ENCODE data around the gene PEX11B. TPM values are rescaled to one million over a fixed set of nuclear protein-coding genes. Genes with fewer than 3 reads are reported as not detected.

The PEX11B gene
- total RNA-seq, result 10 to 100 TPM; 28.2 to 31.1 TPM

GRCh38 chr1:145918144-145918991 lies at the start of gene PEX11B:
Gene PEX11B (minus strand): TSS chr1:145918717. CDS start chr1:145918688, 29 bp downstream.
- Histone ChIP-seq H3K27ac (peak within 1 kb of the TSS; percentile 84), H3K9ac (ENCODE audit: low read depth in 2 of 2, low read length in 2 of 2) (peak within 1 kb of the TSS; percentile 90 to 95), H3K4me3 (peak within 1 kb of the TSS; percentile 77), H3K9me3 (no peaks in the 10 kb centered on the region), H3K36me3 (no peaks in the 10 kb centered on the region), H3K4me1 (peaks cover 6% of the 10 kb centered on the region), H3K27me3 (no peaks in the 10 kb centered on the region)
- peak; percentile 92 for DNase-seq
- intact Hi-C loops (cut with DNase I), result loop anchor here (5.0 to 10.0 kb wide), 2 partner anchors 39 to 74 kb away; partner anchors contain the start of genes LIX1L and NUDT17
- no peak for TF ChIP-seq CTCF (IDR thresholded peaks at IDR 0.05)

- Histone ChIP-seq H3K9ac (ENCODE audit: low read depth in 2 of 2, low read length in 2 of 2) (no peak overlapping the region), H3K27me3 (no peaks in the 10 kb centered on the region), H3K27ac (no peak overlapping the region), H3K36me3 (no peaks in the 10 kb centered on the region), H3K9me3 (no peaks in the 10 kb centered on the region), H3K4me1 (no peaks in the 10 kb centered on the region), H3K4me3 (no peak overlapping the region)
- intact Hi-C loops (cut with DNase I), result no loop called here
- no peak for DNase-seq
- TF ChIP-seq CTCF (IDR thresholded peaks at IDR 0.05), result no peak
Observed at GRCh38 chr1:145967288-145967687, 48.8 kb upstream of the PEX11B start.

GRCh38 chr1:145965119-145965744 lies 46.7 kb upstream of the PEX11B start:
- Histone ChIP-seq H3K27ac (peak overlapping the region; percentile 64), H3K4me3 (peak overlapping the region; percentile 48), H3K9ac (ENCODE audit: low read depth in 2 of 2, low read length in 2 of 2) (peak overlapping the region; percentile 57 to 86), H3K27me3 (peaks cover 18% of the 10 kb centered on the region), H3K4me1 (peaks cover 6% of the 10 kb centered on the region), H3K9me3 (no peaks in the 10 kb centered on the region), H3K36me3 (no peaks in the 10 kb centered on the region)
- intact Hi-C loops (cut with DNase I), result no loop called here
- no peak for DNase-seq
- TF ChIP-seq CTCF (IDR thresholded peaks at IDR 0.05), result no peak

- intact Hi-C loops (cut with DNase I), result no loop called here
- H3K4me3 ChIP-seq, result peak within 1 kb of the TSS; percentile 48
- H3K27ac ChIP-seq, result peak within 1 kb of the TSS; percentile 64
- H3K9ac ChIP-seq (ENCODE audit: low read depth in 2 of 2, low read length in 2 of 2), result peak within 1 kb of the TSS; percentile 57 to 86
- no peak for TF ChIP-seq CTCF (IDR thresholded peaks at IDR 0.05)
- H3K36me3 ChIP-seq, result no peaks in the 10 kb centered on the region
- peaks cover 6% of the 10 kb centered on the region for H3K4me1 ChIP-seq
- peaks cover 25% of the 10 kb centered on the region for H3K27me3 ChIP-seq
- DNase-seq, result peak; percentile 98
- H3K9me3 ChIP-seq, result no peaks in the 10 kb centered on the region
Observed at GRCh38 chr1:145964328-145965118, 46.0 kb upstream of the PEX11B start, which contains the start of the genes ANKRD34A and POLR3GL. Gene ANKRD34A (minus strand): TSS chr1:145964575. CDS start chr1:145961759, 2,816 bp downstream. Gene POLR3GL (plus strand): TSS chr1:145964690. CDS start chr1:145974866, 10,176 bp downstream.

Measured in colonic mucosa (tissue), 4 donors.